Measurements from ENCODE around the gene TCP11L2. TPM values are rescaled to one million over a fixed set of nuclear protein-coding genes. Genes with fewer than 3 reads are reported as not detected.

Gene TCP11L2
- total RNA-seq, 6 experiments from 2014 or later, result 13.4 to 21.9 (median 15.6) TPM

- TF ChIP-seq CTCF (IDR thresholded peaks at IDR 0.05), result no peak
- Mint-ChIP-seq H3K27me3 (ENCODE audit: insufficient read depth) (no peaks in the 10 kb centered on the region), H3K9me3 (no peaks in the 10 kb centered on the region), H3K27ac (no peak overlapping the region), H3K4me3 (no peak overlapping the region), H3K36me3 (ENCODE audit: low read depth) (no peaks in the 10 kb centered on the region), H3K4me1 (ENCODE audit: low read depth) (no peaks in the 10 kb centered on the region)
- DNase-seq, result no peak
Measured at GRCh38 chr12:106258226-106258625, 44.3 kb upstream of the TCP11L2 start.

GRCh38 chr12:106258935-106259334 lies 43.6 kb upstream of the TCP11L2 start:
- Mint-ChIP-seq H3K4me3 (no peak overlapping the region), H3K9me3 (no peaks in the 10 kb centered on the region), H3K4me1 (ENCODE audit: low read depth) (no peaks in the 10 kb centered on the region), H3K36me3 (ENCODE audit: low read depth) (no peaks in the 10 kb centered on the region), H3K27ac (no peak overlapping the region), H3K27me3 (ENCODE audit: insufficient read depth) (no peaks in the 10 kb centered on the region; the same call in 1 of the 2 replicates)
- no peak for DNase-seq
- no peak for TF ChIP-seq CTCF (IDR thresholded peaks at IDR 0.05)

DNA sequence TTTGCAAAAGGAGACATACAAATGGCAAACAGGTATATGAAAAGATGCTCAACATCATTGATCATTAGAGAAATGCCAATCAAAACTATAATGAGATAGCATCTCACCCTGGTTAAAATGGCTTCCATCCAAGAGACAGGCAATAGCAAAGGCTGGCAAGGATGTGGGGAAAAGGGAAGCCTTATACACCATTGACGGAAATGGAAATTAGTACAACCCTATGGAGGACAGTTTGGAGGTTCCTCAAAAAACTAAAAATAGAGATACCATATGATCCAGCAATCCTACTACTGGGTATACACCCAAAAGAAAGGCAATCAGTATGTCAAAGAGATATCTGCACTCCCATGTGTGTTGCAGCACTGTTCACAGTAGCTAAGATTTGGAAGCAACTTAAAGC lies 37.4 kb upstream of the TCP11L2 start:
- no peak for DNase-seq
- Mint-ChIP-seq H3K36me3 (ENCODE audit: low read depth) (no peaks in the 10 kb centered on the region), H3K27ac (no peak overlapping the region), H3K4me1 (ENCODE audit: low read depth) (no peaks in the 10 kb centered on the region), H3K9me3 (no peaks in the 10 kb centered on the region), H3K27me3 (ENCODE audit: insufficient read depth) (peaks cover 4% of the 10 kb centered on the region), H3K4me3 (no peak overlapping the region)
- TF ChIP-seq CTCF (IDR thresholded peaks at IDR 0.05), result no peak

GRCh38 chr12:106267535-106267934 lies 35.0 kb upstream of the TCP11L2 start:
- no peak overlapping the region for H3K4me3 Mint-ChIP-seq
- H3K9me3 Mint-ChIP-seq, result no peaks in the 10 kb centered on the region

GRCh38 chr12:106269150-106269771 lies 33.3 kb upstream of the TCP11L2 start:
- Mint-ChIP-seq H3K27ac (no peak overlapping the region), H3K36me3 (ENCODE audit: low read depth) (no peaks in the 10 kb centered on the region), H3K27me3 (ENCODE audit: insufficient read depth) (peaks cover 12% of the 10 kb centered on the region), H3K9me3 (no peaks in the 10 kb centered on the region), H3K4me1 (ENCODE audit: low read depth) (no peaks in the 10 kb centered on the region), H3K4me3 (no peak overlapping the region)
- no peak for TF ChIP-seq CTCF (IDR thresholded peaks at IDR 0.05)
- DNase-seq, result no peak

More at GRCh38 chr12:106267535-106267934, 35.0 kb upstream of the TCP11L2 start:
- Mint-ChIP-seq H3K27ac (no peak overlapping the region), H3K4me1 (ENCODE audit: low read depth) (no peaks in the 10 kb centered on the region), H3K36me3 (ENCODE audit: low read depth) (no peaks in the 10 kb centered on the region), H3K27me3 (ENCODE audit: insufficient read depth) (peaks cover 12% of the 10 kb centered on the region)
- DNase-seq, result no peak
- no peak for TF ChIP-seq CTCF (IDR thresholded peaks at IDR 0.05)
